Measurements from ENCODE around the gene PRKAG1.

GRCh38 chr12:49044660-49045059, 26.1 kb upstream of the PRKAG1 start:
- TF ChIP-seq CTCF (IDR thresholded peaks at IDR 0.05) (no peak), POLR2A (IDR thresholded peaks at IDR 0.05) (no peak), POLR2AphosphoS5 (IDR thresholded peaks at IDR 0.05; ENCODE audit: insufficient read depth in 1 of 2, low read depth in 1 of 2) (no peak)

All from vagina (tissue), 2 donors.